GM19240 (cell line): ENCODE results near the gene MYRIP.
"Not testable (repeated sequence)": the region's sequence is repeated elsewhere in the genome, so short reads cannot be mapped to it uniquely, and the experiment has no call there.

Source experiments
- DNase-seq: peaks from one replicate; pipeline ENCODE4 v3.0.0; 2011; ENCODE audit warnings: low spot score; ENCODE audit not compliant: insufficient read length

MYRIP gene

DNA sequence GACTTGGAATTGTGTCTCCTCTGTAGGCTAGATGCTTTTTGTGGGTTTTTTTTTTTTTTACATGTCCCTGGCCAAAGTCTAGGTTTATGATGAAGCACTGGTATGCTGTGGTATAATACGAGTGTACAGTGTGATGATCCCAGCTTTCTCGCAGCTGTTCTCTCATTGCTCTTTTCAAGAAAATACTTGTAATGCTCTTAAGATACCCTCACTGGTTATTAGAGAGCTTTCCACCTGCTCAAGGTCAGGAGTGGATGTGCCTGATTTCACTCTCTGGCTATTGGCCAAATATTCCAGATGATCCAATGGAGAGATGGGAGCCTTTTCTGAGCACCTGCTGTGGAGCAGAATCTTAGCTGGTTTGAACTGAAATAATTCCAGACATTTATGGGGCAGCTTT lies 215.1 kb downstream of the MYRIP start:
- no peak for DNase-seq

DNA sequence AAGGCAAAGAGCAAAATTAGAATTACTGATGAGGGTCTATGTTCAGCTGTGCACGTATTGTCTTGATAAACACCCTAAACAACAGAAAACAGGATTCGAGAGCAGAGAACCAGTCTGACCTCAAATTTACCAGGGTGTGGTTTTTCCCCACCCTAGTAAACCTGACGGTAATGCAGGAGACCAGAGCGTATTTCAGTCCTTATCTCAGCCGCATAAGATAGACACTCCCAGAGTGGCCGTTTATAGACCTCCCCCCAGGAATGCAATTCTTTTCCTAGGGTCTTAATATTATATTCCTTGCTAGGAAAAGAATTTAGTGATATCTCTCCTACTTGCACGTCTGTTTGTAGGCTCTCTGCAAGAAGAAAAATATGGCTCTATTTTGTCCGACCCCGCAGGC lies 216.5 kb downstream of the MYRIP start:
- not testable (repeated sequence) for DNase-seq

DNA sequence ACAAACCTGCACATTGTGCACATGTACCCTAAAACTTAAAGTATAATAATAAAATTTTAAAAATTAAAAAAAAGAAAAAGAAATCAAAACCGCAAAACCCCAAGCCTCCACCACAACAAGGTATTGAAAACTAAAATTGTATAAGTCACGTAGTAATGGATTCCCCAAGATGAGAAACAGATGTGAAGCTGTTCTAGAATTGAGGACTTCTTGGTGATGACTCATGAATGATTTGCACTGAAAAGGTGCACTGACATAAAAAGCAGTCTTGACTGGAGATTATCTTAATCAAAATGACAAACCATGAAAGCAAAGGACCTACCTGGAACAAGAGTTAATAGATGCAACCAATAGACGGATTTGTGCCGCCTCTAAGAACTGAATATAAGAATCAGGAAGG lies 225.8 kb downstream of the MYRIP start:
- DNase-seq = no peak

GRCh38 chr3:40037582-40037981 lies 228.2 kb downstream of the MYRIP start:
- DNase-seq = no peak

DNA sequence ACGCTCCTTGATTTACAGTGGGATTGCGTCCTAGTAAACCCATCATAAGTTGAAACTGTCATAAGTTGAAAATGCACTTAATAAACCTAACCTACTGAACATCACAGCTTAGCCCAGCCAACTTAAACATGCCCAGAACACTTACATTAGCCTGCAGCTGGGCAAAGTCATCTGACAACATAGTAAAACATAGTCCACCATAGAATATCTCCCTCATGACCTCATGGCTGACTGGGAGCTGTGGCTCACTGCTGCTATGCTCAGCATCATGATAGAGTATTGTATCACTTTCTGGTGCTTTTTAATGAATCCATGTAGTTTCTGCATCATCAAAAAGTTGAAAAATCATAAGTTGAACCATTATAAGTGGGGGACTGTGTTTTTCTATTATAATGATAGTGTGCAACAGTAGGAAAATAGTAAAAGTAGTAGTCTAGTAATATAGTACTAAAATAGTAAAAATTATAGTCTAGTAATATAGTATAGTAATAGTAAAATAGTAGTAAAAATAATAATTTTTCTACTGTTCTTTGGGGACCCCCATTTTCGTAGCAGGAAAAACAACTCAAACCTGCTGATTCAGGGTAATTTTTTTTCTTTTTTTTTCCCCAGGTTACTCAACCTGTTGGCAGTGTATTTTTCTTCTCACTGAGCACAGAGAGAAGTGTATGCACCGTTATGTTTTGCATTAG lies 233.5 kb downstream of the MYRIP start:
- no peak for DNase-seq

DNA sequence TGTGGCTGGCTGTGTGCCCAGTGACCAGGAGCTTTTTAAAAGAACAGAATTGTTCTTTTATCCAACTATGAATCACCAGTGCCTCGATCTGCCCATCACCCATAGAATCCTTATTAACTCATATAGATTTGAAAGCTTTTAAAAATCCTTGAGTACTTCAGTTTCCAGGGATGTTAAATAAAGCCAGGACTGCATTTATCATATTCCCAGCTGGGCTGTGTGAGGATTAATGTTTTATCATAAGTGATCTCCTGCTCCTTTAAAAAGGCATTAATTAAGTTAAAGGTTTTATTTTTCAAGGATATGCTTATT lies 234.0 kb downstream of the MYRIP start:
- no peak for DNase-seq

DNA sequence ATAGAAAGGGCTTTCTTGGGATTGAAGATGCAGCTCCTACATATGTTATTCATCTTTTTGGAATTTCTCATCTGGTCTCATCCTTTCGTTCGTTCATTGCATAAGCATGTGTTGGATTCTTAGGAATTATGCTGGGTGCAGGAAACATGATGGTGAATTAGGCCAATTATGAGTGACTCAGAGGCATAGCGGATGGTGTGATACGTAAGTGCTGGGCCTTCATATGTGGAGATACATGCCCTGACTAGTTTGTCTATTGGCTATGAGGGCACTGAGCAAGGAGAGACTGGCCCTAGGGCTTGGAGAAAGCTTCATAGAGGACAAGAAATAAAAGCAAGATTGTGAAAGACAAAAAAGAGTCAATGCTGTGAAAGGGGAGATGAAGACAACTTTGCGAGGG lies 235.1 kb downstream of the MYRIP start:
- no peak for DNase-seq

GRCh38 chr3:40045051-40045450 lies 235.6 kb downstream of the MYRIP start:
- DNase-seq = no peak

- no peak for DNase-seq
Observed at GRCh38 chr3:40046149-40046548, 236.7 kb downstream of the MYRIP start.

DNA sequence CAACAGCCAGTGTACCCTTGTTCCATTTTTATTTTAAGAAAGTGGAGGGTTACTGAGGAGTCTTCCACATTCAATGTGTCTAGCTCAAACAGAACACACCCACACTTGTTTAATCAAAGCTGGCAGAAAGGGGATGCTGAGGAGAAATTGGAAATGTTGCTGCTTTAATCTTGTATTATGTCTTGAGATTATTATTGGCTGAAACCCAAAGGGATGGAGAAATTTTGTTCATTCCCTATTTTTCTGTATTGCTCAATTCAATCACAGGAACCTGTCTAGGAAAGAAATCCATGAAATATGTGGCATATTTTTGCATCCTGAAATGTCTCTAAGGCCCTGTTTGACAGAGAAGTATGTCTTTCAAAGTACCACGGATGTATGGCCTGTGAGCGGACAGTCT lies 238.0 kb downstream of the MYRIP start:
- no peak for DNase-seq

GRCh38 chr3:40053663-40054062 lies 244.3 kb downstream of the MYRIP start:
- DNase-seq = no peak

GRCh38 chr3:40054568-40055222 lies 245.3 kb downstream of the MYRIP start:
- DNase-seq = no peak

- no peak for DNase-seq
Observed at GRCh38 chr3:40055361-40055760, 246.0 kb downstream of the MYRIP start.

DNA sequence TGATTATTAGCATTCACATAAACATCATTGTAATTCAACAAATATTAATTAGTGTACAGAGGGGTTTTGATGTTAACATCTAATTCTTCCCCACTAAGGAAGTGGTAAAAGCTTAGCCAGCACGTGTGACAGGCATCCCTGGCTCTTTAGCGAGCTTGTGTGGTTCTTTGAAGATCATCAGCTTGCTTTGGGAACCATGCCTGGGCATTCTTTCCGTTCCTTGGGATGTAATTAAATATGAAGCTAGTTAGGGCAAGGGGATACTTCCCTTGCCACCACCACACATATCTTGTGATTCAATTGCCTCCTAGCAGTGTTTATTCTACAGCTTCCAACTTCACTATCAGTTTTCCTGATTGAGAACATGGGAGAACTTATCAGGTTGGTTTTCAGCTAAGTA lies 246.5 kb downstream of the MYRIP start:
- DNase-seq = no peak

GRCh38 chr3:40057077-40057476 lies 247.7 kb downstream of the MYRIP start:
- no peak for DNase-seq

DNA sequence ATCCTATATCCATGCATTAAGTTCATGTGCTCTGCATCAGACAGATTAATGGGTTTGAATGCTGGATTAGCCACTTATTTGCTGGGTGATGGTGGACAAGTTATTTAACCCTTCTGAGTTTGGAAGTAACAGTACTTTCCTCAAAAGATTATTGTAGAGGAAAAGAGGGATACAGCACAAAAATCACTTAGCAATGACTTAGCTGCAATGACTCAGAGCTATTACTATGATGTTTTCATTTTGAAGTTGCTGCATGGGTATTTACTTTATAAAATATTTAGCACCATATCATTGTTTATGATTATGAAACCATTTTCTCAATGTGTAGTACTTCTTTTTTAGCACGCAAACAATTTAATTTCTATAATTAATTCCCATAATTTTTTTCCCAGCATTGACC lies 248.4 kb downstream of the MYRIP start:
- no peak for DNase-seq

DNA sequence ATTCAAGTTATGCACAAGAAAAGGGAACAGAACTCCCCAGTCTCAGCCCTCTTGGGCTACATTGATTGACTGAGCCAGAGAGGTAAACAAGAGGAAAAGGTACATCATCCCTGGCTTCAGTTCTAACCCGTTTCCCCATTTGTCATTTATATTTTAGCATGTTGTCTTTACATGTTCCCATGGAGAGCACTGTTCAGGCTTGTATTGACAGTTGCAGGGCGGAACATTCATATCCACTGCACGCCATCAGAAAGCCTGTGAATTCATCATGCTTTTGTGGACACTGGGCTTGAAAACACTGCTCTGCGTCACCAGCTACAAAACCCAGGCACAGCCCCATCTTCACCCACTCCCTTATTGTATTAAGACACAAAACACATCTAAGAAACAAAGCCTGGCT lies 259.2 kb downstream of the MYRIP start:
- no peak for DNase-seq

GRCh38 chr3:40070816-40071215 lies 261.4 kb downstream of the MYRIP start:
- DNase-seq = no peak

DNA sequence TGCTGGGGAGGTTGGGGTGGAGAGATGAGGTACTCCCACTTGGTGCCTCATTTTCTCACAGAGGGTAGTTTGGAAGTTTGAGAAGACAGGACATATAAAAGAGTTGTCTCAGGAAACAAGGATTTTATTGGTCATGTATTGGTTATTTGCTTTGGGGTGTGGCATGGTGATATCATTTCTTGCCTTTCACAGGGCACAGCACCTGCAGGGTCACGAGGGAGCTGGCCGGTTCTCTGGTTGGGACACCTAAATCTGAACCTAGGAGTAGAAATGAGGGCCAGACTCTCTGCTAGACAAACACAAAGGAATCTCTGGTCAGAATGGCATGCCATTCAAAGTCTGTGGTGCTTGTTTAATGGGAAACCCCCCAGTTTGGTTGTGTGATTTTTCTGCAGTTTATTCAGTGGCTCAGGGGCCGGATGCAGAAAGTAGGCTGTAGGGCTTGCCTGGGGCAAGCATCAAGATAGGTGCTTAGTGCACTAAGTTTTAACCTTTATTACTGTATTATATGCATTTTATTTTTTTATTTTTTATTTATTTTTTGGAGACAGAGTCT lies 262.4 kb downstream of the MYRIP start:
- no peak for DNase-seq

GRCh38 chr3:40073310-40074007 lies 264.1 kb downstream of the MYRIP start:
- DNase-seq = no peak

GRCh38 chr3:40077139-40077538 lies 267.7 kb downstream of the MYRIP start:
- DNase-seq = not testable (repeated sequence)

DNA sequence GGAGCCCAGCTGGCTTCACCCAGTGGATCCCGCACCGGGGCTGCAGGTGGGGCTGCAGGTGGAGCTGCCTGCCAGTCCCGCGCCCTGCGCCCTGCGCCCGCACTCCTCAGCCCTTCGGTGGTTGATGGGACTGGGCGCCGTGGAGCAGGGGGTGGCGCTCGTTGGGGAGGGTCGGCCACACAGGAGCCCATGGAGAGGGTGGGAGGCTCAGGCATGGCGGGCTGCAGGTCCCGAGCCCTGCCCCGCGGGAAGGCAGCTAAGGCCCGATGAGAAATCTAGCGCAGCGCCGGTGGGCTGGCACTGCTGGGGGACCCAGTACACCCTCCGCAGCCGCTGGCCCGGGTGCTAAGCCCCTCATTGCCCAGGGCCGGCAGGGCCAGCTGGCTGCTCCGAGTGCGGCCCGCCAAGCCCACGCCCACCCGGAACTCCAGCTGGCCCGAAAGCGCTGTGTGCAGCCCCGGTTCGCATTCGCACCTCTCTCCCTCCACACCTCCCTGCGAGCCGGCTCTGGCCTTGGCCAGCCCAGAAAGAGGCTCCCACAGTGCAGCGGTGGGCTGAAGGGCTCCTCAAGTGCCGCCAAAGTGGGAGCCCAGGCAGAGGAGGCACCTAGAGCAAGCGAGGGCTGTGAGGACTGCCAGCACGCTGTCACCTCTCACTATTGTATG lies 268.6 kb downstream of the MYRIP start:
- DNase-seq = not testable (repeated sequence)
